ENCODE measurements around the gene EGFR. TPM values are rescaled to one million over a fixed set of nuclear protein-coding genes. Genes with fewer than 3 reads are reported as not detected.

Gene EGFR
- total RNA-seq, 1 donor from 2014 or later: 0.26 TPM

DNA sequence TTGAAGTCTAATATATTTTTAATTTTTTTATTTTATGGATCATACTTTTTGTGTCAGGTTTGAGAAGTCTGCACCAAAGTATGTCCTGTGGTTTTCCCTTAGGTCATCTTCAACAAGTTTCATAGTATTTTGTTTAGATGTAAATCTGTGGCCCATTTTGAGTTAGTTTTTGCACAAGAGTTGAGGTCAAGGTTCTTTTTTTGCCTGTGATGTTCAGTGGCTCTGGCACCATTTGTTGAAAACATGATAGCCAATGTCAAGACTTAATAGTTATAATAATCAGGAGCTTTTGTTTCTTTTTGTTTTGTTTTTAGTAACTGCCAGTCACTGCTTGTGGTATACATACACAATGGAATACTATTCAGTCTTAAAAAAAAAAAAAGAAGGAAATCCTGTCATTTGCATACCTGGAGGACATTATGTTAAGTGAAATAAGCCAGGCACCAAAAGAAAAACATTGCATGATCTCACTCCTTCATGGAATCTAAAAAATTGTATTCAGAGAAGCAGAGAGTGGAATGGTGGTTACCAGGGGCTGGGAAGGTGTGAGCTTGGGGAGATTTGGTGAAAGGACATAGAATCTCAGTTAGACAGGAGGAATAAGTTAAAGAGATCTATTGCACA is 61.3 kb downstream of the EGFR start:
- DNase-seq (ENCODE audit: low read depth in 2 of 2): no peak

DNA sequence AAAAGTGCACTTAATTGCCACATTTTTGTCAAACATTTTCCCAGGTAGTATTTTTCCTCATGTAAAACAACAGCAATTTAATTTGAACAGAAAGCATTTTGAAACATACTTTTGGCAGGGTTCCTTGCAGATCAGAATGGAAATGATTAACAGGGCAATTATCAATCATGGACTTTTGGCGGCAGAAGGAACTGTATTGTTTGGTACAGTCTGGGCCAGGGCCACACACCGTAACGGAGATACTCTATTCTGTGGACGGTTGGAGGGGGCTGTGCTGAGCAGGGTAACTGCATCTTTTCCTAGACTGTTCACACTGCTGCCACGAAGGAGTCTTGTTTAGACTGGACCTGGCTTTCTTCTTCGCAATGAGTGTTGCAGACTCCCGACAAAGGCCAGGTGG is 62.3 kb downstream of the EGFR start:
- DNase-seq (ENCODE audit: low read depth in 2 of 2): no peak

DNA sequence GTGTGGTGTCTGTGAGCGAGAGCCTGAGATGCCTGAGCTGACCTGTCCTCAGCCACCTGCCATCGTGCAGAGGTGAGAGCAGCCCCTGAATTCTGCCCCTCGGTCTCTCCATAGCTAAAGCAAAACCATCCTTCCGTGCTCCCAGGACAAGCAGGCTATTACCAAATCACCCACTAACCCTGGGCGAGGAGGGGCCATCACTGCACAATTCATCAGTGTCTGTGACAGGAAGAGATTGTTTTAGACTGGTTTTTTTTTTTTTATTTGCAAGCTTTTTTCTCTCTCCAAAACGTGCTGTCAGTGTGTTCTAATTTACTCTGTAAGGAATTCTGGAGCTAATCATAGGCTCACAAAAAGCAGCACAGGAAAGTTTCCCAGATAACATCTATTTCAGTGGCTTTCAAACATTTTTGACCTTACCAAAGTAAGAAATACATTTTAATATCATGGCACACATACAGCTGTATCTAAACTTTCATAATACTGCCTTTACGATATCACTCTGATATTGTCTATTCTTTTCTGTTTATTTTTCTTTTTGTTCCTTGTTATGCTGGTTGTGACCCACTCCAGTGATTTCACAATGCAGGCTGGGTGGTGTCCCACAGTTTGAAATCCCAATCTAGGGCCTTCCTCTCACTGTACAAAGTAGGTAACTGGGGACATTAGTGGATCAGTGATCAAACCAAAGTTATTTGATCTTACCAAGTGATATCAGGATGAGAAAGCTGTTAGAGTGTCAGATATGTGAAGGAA is 62.8 kb downstream of the EGFR start:
- DNase-seq (ENCODE audit: low read depth in 2 of 2): no peak

DNA sequence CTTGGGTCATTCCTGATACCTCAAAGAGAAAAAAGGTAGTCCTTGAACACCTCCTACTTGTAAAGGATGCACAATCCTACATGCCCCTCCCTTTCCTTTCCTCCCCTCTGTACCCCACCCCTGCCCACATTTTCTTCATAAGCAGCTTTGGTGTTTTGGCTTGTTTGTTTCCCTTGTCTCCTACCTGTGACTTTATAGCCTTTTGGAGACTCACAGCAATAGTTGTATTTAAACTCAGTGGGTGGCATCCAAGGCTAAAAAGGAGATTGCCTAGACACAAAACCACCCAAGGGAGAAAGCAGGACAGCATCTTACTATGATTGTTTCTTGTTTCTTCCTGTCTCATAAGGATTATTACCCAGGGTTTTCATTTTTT is 63.4 kb downstream of the EGFR start:
- no peak for DNase-seq (ENCODE audit: low read depth in 2 of 2)

DNA sequence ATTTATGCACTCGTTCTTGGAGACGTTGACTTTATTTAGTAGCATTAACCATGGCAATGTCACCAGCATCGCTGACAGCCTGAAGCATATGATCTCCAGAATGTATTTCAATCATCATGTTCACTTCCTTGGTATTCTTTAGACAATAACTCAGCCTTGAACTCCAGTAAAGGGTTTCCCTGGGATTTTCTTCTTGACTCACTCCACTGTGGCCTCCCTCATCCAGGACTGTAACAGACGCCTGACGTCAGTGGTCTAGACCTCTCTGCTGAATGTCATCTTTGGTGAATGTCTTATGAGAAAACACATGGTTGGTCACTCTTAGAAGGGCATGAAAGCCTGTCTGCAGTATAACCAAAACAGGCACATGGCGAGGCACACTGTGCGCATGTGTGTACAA is 64.4 kb downstream of the EGFR start:
- no peak for DNase-seq (ENCODE audit: low read depth in 2 of 2)

DNA sequence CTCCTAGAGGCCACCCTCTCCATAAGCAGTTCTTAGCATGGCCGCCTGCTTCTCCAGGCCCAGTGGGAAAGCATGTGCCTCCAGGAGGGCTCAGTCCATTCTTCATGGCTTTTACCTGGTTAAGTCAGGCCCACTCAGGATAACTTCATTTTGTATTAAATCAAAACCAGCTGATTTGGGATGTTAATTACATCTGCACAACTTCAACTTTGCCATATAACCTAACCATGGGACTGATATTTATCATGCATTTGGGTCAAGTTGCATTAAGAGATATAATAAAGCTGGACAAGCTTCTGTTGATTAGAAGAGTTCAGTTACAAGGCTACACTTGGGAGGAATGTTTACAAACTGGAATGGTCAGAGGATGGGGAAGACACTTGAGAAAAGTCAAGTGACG is 65.5 kb downstream of the EGFR start:
- no peak for DNase-seq (ENCODE audit: low read depth in 2 of 2)

DNA sequence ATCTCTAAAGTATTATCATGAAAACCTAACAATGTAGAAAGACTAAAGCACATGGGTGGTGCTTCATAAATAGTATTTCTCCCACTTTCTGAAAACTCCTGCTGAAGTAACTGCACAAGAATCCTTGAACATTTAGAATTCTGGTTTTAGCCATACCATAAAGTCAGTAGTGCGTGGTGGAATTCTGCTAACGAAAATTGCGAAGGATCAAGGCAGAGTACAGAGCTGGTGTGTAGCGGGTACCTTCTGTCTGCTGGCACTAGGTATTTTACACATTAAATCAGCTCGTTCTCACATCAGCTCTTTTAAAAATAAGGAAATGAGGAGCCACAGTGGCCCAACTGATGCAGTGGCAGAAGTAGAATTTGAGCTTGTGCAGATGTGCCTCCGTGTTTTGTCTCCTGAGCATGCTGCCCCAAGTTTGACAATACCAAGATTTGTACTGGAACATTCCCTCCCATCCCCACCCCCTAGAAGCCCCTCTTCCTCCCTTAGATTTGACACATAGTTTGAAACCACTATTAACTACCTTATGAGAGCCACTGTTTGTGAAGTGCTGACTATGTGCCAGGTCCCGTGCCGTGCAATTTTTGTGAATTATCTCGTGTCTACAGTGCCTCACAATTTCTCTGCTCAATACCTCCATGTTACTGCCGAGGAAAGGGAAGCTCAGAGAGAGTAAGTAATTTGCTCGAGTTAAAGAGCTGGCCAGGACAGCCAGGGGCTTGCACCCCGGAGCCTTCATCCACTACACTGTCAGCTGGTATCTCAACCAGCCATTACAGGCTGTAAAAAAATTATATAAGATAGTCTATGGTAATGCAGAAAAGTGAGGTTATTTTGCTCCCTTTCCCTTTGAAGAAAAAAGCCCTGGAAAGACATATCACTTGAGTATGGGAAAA is 66.9 kb downstream of the EGFR start:
- no peak for DNase-seq (ENCODE audit: low read depth in 2 of 2)

DNA sequence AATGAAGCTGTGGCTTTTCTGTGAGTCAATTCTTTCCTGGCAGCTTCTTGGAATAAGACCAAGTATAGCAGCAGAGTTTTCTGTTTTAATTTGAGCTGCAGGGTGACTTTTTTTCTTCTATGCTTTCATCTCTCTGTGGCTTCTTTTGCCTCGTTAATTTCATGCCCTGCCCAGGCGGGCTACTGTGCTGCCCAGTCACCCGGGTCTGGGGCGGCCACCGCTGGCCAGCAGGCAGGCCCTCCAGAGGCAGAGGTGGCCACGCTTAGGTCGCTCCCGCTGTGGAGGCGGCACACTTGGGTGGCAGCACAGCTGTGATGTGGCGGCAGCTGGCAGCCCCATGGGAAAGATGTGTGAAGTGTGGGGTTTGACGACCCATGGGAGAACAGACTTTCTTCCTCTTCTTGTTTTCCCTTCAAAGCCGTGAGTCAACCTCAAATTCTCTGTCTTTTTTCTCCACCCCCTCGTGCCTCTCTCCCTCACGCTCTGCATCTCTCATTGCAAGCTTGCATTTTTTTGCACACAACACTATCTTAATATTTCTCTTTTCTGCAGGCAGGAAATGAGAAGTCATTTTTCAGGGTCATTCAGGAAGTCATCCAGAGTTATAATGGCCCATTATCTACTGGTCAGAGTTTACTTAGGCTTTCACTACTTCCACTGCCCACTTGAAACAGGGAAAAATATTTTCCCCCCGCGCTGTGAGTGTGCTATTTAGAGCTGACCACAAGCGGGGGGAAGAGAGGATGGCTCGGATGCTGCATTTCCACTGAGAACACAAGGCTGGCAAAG is 67.8 kb downstream of the EGFR start:
- DNase-seq (ENCODE audit: low read depth in 2 of 2): peak; percentile 50 to 59

DNA sequence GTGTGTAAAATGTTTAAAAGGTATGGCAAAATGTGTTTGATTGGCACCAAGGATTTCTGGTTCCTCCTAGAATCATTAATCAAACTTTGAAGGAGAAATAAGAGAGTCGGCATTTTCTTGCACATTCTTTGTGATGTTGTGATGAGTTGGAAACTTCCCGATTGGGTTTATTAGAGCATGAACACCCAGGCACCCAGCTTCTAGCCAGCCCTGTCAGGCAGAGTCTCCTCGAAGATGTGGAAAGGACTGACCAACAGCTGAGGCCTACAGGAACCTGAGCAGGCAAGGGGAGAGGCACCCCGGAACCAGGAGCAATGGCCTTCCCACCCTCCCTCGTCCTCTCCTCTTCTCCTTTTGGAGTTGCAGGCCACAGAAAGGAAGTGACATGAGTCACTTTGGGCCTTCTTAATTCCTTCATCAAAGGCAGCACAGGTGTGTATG is 68.7 kb downstream of the EGFR start:
- no peak for DNase-seq (ENCODE audit: low read depth in 2 of 2)

DNA sequence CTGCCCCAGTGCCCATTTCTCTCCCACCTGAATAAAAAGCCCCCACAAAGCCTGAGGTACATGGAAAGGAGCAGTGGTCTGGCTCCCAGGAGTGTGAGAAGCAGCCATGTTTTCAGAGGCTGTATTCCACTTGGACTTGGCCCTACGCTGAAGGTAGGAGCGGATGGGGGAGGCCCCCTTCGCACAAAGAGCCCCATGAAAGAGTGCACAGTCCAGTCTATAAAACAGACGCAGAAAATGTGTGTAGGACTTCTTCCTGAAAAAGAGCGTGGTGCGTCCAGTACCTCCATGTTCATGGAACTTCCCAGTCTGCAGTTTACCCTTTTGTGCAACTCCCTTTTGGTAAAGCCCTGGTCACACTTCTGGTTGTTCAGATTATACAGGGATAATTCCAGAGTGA is 69.3 kb downstream of the EGFR start:
- DNase-seq (ENCODE audit: low read depth in 2 of 2): no peak

DNA sequence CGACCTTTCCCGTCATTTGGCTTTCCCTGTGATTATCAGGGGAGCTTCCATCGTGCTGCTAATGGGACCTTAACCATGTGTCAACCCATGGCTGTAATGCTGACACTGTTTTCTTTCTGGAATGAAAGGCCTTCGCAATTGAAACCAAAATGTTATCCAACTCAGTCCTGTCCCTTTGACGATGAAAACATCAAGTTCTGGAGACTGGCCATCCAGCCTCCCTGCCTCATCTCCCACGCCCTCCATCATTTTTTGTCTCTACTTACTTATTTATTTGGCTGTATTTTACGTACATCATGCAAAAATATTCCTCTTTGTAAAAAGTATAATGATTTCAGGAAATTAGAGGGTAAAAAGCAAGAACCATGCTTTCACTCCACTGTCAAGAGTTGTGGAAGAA is 69.8 kb downstream of the EGFR start:
- no peak for DNase-seq (ENCODE audit: low read depth in 2 of 2)

DNA sequence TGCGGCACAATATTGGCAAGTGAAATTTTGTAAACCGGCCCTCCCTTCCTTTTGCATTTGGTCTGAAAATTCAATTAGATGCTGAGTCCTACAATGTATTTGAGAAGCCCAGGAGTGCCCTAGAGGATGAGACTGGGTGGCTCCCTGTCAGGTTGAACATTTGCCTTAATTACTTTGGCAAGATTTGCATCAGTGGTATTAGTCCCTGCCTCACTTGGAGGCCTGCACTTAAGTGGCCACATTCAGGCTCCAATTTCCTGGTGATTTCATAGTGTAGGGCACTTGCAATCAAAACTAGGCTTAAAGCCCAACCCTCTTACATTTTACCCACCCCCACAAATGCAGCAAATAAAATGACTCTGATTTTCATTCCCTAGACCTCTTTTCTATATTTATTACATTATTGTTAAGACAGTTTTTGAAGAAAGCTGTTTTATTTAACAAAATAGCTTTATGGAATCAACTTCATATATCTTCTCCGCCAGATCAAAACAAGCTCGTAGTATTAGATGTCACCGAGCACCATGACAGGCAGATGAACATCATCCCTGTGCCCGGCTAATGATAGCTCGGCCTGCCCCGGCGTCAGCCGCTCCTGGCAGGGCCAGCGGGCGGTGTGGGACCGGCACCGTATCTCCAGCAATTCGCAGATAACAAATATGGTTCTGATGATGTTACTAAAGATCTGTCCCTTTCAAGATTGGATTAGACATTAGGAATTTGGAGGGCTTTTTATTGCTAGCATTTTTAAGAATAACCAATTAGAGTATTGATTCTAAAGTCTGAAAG is 73.6 kb downstream of the EGFR start:
- DNase-seq (ENCODE audit: low read depth in 2 of 2): no peak

DNA sequence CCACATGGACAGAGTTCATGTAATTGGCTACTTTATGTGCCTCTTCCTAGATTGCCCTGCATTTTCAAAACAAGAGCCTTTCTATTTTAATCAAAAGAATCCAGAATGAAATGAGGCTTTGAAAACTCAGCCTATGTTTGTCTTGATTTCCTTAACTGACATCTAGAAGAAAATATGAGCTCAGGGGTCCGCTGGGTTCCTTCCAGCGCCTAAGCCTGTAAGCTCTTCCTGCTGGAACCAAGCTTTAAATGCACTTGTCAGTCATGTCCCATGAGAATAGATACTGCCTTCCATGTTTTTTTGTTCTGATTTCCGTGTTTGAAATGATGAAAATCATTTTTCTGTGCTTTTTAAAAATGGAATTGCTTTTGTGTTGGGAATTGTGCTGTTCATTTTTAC is 74.2 kb downstream of the EGFR start:
- no peak for DNase-seq (ENCODE audit: low read depth in 2 of 2)

DNA sequence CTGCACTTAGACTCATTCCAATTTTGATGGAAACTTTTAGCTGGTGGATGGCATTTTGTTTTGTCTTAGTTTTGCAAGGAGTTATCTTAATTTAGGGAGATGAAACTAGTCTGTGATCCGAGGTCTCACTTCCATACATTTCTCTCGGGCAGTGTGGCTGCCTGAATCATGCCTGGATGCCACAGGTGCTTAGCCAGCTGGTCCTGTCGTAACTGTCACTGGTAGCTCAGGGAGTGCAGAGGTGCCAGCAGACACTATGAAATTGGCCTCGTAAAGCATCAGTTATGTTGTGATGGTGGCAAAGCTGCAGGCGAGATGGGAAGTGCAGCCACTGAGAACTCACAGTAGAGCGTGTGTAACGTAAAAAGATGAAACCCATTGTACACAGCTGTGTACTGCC is 74.9 kb downstream of the EGFR start:
- no peak for DNase-seq (ENCODE audit: low read depth in 2 of 2)

DNA sequence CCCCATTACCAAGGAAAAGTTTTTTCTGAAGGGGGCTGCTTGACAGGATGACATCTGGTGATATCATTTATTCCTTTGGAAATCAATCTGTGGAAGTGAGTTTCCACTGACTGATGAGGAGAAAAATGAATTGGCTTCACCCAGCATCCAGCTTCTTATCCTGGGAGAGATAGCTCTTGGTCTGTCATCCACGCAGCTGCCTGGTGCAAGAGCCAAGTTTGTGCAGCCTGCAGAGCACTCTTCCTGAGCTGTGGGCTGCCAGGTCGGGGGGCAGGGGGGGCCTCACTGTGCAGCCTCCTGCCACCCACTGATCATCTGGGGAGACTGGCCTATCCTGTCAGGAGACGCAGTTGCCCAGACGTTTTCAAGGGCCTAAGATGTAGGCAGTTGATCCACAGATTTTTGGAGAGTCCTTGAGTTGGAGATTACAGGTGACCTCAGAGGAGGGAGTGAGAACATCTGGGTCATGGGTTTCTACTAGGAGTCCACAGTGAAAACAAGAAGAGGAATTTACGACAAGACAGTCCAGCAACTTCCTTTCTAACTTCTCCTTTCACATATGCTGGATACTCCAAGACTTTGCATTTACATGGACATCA is 75.4 kb downstream of the EGFR start:
- no peak for DNase-seq (ENCODE audit: low read depth in 2 of 2)

DNA sequence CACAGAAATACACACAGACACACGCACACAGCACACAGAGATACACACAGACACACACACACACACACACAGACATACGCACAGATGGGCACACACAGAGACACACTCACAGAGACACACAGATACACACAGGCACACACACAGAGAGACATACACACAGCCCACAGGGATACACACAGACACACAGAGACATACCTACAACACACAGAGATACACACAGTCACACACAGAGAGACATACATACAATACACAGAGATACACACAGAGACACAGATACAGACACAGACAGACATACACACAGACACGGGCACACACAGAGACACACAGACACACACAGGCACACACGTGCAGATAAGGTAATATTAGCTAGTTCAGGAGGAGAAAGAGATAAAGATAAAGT is 76.9 kb downstream of the EGFR start:
- DNase-seq (ENCODE audit: low read depth in 2 of 2): no peak

DNA sequence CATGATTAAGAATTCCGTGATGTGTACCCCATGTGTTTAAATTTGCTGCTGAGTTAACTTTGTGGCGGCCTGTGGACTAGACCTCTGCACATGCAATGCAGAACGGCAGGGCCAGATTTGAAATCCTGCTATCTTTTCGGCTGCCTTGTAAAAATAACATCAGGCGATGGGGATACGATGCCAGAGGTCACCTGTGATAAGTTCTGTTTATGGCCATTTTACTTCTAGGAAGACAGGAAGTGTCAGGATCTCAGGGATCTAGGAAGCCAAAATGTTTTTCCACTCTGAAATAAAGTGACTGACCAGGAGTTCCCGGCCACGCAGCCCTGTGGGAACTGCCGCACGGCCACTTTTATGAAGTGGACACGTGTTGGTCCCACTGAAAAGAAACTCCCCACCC is 77.5 kb downstream of the EGFR start:
- no peak for DNase-seq (ENCODE audit: low read depth in 2 of 2)

DNA sequence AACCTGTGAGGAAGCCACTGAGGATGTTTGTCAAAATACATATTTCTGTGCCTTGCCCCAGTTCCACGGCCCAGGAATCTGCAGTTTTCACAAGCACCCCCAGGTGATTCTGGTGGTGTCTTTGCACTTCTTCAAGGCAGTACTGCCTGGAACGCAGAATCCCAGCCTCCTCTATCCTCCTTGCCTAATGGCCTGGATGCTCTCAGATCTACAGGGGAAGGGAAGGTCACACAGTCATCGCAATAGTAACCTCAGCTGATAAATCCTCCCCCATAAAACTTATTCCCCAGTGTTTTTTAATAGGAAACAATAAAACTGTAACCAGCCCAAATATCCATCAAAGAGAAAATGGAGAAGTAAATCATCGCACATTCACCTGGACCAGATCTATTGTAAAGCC is 78.3 kb downstream of the EGFR start:
- DNase-seq (ENCODE audit: low read depth in 2 of 2): no peak

DNA sequence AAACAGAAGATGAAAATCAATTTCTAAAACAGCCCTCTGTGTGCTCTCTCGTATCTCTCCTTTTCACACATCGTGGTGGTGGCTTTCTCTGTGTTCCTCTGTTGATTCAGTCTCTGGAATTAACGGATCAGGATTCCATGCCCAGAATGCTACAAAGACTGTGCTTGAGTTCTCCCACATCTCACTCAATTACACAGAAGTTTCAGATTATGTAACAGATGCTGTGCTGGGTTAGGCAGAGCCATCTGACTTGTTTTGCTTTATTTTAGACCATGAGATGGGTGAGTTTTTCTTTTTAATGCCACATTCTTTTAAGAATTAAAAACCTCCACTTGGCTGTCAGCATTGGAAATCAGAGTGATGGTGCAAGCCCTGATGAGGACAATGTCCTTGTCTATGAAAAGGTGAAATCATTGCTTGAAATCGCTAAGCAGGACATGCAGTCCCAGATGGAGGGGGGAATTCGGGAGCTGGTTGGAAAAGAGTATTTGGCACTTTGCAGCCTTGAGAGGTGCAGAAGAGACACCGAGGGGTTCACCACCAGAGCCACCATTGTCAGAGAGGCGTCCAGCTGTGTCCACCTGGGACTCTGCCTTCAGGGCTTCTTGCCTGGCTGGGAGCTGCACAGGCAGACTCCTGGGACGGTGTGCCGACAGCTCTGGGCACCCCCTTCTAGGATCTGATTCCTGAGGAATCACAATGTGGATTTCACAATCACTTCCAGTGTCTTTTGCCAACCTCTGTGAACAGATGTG is 80.4 kb downstream of the EGFR start:
- DNase-seq (ENCODE audit: low read depth in 2 of 2): no peak

Data from dermis microvascular lymphatic vessel endothelial cell (primary cell).